ENCODE measurements around the gene DBP. TPM values are rescaled to one million over a fixed set of nuclear protein-coding genes. Genes with fewer than 3 reads are reported as not detected.
A peak's percentile ranks its signal among the peaks of the same experiment; 100 is the strongest.

DBP gene
- total and polyA plus RNA-seq, 2 of the 13 experiments (the other 11 are each of a cell fraction or from before 2014, with no cell fraction given), result 1.7 to 5.8 TPM

- 0 out of 2 replicates have a peak, but pooled peaks have one; percentile 9 for TF ChIP-seq HCFC1 (IDR thresholded peaks at IDR 0.05; ENCODE audit: low read depth, low read length)
- no peak for TF ChIP-seq PREB (CRISPR knock-in tag; IDR thresholded peaks at IDR 0.05)
- no peak; the same call in 1 of the 2 replicates for TF ChIP-seq ZBTB7A (CRISPR knock-in tag; IDR thresholded peaks at IDR 0.05)
- TF ChIP-seq ZFP36L2 (CRISPR knock-in tag; IDR thresholded peaks at IDR 0.05), result no peak
- TF ChIP-seq RELA (CRISPR knock-in tag; IDR thresholded peaks at IDR 0.05), result no peak
- TF ChIP-seq ZNF788 (CRISPR knock-in tag; IDR thresholded peaks at IDR 0.05; ENCODE audit: borderline replicate concordance), result peak; percentile 83
- TF ChIP-seq CEBPZ (IDR thresholded peaks at IDR 0.05; ENCODE audit: low read length), result no peak
These were observed 319 bp upstream of the DBP start (continued) for GRCh38 chr19:48637449-48637947.

Data from HepG2 (cell line).